Colonic mucosa (tissue), 4 donors: Measurements from ENCODE around the gene FAM110D. TPM values are rescaled to one million over a fixed set of nuclear protein-coding genes. Genes with fewer than 3 reads are reported as not detected.

Experiments used
- DNase-seq: peaks from one replicate; pipeline ENCODE4 v3.0.0-alpha.2; 2020
- H3K27ac ChIP-seq: fragments of 200-600 bp; one replicate; pipeline ENCODE4 v1.8.0; 2021
- H3K27me3 ChIP-seq: fragments of 200-600 bp; one replicate; pipeline ENCODE4 v1.8.0; 2021
- H3K36me3 ChIP-seq: fragments of 200-600 bp; one replicate; pipeline ENCODE4 v1.8.0; 2021
- H3K4me1 ChIP-seq: fragments of 200-600 bp; one replicate; pipeline ENCODE4 v1.8.0; 2021; ENCODE audit warnings: mild to moderate bottlenecking
- H3K4me3 ChIP-seq: fragments of 200-600 bp; one replicate; pipeline ENCODE4 v1.8.0; 2021
- H3K9ac ChIP-seq, 2 donors: one replicate each; pipeline ENCODE4 v1.7.0; 2013; ENCODE audit warnings: control low read depth in 2 of 2, low read depth in 2 of 2, low read length in 2 of 2
- H3K9me3 ChIP-seq: fragments of 200-600 bp; one replicate; pipeline ENCODE4 v1.8.0; 2021
- CTCF ChIP-seq: fragments of 200-600 bp; IDR thresholded peaks from one replicate; pipeline ENCODE4 v1.8.0; 2022; ENCODE audit warnings: antibody characterized with exemption, mild to moderate bottlenecking
- intact Hi-C: fragments of 100-400 bp; cut with DNase I; formaldehyde crosslinking; loops from one replicate; pipeline ENCODE4 v1.14.1; 2022
- total RNA-seq, 2 donors: library from RNA; stranded (reverse); fragmentation: NEBNext Ultra II Directional in 1 of 2; extraction: Animal tissue kit (Norgen Biotek cat#: 25700) in 1 of 2; gene quantifications; one replicate each; pipeline ENCODE4 v1.2.1, GENCODE V29; 2021
- donor health status: healthy.
- donor health status: DM: no; HTN: no; CAD: no.
- donor health status: DM: no; HTN: no; CAD: no.

The FAM110D gene
- total RNA-seq, 2 donors from 2014 or later, result 0.57 to 1.1 TPM

DNA sequence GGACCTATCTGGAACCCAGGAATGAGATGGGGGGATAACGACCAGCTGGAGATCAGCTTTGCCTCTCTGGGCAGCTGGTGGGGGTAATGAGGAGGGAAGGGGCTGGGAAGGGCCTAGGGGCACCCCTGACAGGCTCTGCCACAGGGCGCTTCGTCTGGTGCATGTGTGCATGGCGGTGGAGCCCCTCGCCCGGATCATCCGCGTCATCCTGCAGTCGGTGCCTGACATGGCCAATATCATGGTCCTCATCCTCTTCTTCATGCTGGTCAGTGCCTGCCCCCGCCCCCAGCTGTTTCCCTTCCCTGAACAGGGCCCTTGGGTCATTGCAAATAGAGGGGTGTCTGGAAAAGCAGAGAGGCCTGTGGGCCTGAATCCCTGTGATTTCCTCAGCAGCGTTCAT, 38.9 kb downstream of the FAM110D start:
- Histone ChIP-seq H3K4me3 (no peak overlapping the region), H3K9me3 (no peaks in the 10 kb centered on the region), H3K27ac (no peak overlapping the region), H3K27me3 (no peaks in the 10 kb centered on the region), H3K36me3 (no peaks in the 10 kb centered on the region), H3K9ac (no peak overlapping the region), H3K4me1 (no peaks in the 10 kb centered on the region)
- no peak for TF ChIP-seq CTCF
- intact Hi-C loops, result no loop called here
- DNase-seq, result no peak

GRCh38 chr1:26200413-26200812, 41.5 kb downstream of the FAM110D start:
- no peak for TF ChIP-seq CTCF
- Histone ChIP-seq H3K36me3 (no peaks in the 10 kb centered on the region), H3K4me1 (no peaks in the 10 kb centered on the region), H3K4me3 (no peak overlapping the region), H3K27ac (no peak overlapping the region), H3K9me3 (no peaks in the 10 kb centered on the region), H3K9ac (no peak overlapping the region), H3K27me3 (no peaks in the 10 kb centered on the region)
- no peak for DNase-seq
- intact Hi-C loops, result no loop called here

DNA sequence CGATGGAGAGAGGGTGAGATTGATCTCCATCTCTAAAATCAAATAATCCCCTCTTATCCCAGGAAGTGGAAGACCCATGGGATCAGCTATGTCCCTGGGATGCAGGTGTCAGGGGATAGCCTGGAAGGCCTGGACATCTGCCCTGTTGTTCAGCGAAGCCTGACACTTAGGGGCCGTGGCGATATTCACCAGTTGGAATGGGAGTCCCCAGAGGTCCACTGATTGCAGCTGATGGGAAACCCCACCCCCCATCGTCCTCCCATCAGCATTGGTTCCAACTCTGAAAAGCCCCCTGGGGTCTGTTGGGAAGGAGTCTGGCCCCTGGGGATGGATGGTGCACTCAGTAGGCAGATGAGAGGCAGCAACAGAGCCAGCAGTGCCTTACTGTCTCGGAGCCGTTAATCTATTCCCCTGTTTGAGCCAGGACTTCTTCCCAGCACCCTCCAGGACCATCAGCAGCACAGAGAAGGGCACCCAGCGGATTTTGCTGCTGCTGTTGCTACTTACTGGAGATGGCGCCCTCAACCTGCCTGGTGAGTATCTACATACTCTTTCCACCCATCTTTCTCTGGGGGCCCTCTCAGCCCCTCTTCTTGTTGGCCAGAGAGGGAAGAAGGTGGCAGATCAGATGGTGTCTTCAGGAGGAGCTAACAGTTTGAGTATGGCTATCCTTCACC, 44.9 kb downstream of the FAM110D start:
- Histone ChIP-seq H3K9ac (no peak overlapping the region), H3K36me3 (no peaks in the 10 kb centered on the region)

DNA sequence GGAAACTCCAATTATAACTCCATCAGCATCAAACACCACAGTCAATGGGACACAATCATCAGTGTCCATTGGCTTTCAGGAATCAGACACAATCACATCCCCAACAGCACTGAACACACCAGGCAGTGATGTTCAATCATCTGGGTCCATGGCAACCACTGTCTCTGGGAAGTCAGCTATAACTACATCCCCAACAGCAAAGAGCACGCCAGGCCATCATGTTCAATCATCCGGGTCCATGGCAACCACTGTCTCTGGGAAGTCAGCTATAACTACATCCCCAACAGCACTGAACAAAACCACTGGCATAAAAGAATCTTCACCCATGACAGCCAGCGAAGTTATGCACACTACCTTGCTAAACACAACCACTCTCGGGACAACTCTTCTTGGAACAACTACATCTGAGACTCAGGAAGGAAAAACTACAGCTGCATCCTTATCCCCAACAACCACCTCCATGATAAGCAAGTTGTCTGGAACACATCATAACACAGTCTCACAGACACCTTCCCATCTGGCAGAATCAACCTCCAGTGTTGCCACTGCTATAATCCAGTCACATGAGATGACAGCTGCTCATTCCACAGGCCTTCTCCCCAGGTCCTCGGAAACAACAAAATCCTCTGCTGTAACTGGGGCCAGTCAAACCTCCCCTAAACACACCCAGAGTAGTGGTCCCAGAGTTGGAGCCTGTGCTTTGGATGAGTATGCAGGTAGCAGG, 51.4 kb downstream of the FAM110D start:
- intact Hi-C loops, result no loop called here

More for the DNA sequence above, 44.9 kb downstream of the FAM110D start:
- intact Hi-C loops, result no loop called here
- no peak overlapping the region for H3K27ac ChIP-seq
- no peak overlapping the region for H3K4me3 ChIP-seq
- no peaks in the 10 kb centered on the region for H3K9me3 ChIP-seq
- no peak for DNase-seq
- peaks cover 3% of the 10 kb centered on the region for H3K27me3 ChIP-seq
- no peak for TF ChIP-seq CTCF
- no peaks in the 10 kb centered on the region for H3K4me1 ChIP-seq

GRCh38 chr1:26212726-26213125, 53.8 kb downstream of the FAM110D start:
- Histone ChIP-seq H3K4me1 (no peaks in the 10 kb centered on the region), H3K4me3 (no peak overlapping the region), H3K27ac (no peak overlapping the region), H3K36me3 (no peaks in the 10 kb centered on the region), H3K9ac (no peak overlapping the region), H3K27me3 (peaks cover 2% of the 10 kb centered on the region), H3K9me3 (no peaks in the 10 kb centered on the region)
- no peak for TF ChIP-seq CTCF
- no peak for DNase-seq
- intact Hi-C loops, result no loop called here

More for the DNA sequence above, 51.4 kb downstream of the FAM110D start:
- no peak overlapping the region for H3K4me3 ChIP-seq
- no peak for TF ChIP-seq CTCF
- no peaks in the 10 kb centered on the region for H3K9me3 ChIP-seq
- H3K27ac ChIP-seq, result no peak overlapping the region
- no peak overlapping the region for H3K9ac ChIP-seq
- H3K27me3 ChIP-seq, result peaks cover 3% of the 10 kb centered on the region
- H3K36me3 ChIP-seq, result no peaks in the 10 kb centered on the region
- H3K4me1 ChIP-seq, result no peaks in the 10 kb centered on the region
- no peak for DNase-seq
